Right lobe of liver (tissue), 4 donors: ENCODE results near the gene MCM10.

ENCODE experiments used
- POLR2A ChIP-seq: fragments of 450-650 bp; IDR thresholded peaks from one replicate; pipeline ENCODE4 v1.6.1; 2017; ENCODE audit warnings: antibody characterized with exemption, mild to moderate bottlenecking
- TF ChIP-seq, protein P1 (sequence below), 4 donors: fragments of 200-600 bp in 3 of 4; fragments of 450-650 bp in 1 of 4; IDR thresholded peaks; one replicate each; pipeline versions ENCODE4 v1.5.1 to v1.8.0; 2016 to 2022; ENCODE audit warnings: antibody characterized with exemption in 4 of 4, mild to moderate bottlenecking in 2 of 4
- donor health status: DM: no; HTN: no; CAD: no.
- donor health status: DM: no; HTN: no; CAD: no.
- donor health status: DM: no; HTN: yes; CAD: no.

DNA sequence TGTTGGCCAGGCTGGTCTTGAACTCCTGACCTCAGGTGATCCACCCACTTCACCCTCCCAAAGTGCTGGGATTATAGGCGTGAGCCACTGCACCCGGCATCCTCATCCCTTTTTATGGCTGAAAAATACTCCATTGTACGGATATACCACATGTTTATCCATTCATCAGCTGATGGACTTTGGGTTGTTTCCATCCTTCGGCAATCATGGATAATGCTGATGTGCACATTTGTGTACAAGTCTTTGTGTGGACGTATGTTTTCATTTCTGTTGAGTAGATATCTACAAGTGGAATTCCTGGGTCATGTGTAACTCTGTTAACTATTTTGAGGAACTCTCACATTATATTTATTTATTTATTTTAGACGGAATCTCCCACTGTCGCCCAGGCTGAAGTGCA is 78.6 kb downstream of the MCM10 start:
- TF ChIP-seq, protein P1, sequence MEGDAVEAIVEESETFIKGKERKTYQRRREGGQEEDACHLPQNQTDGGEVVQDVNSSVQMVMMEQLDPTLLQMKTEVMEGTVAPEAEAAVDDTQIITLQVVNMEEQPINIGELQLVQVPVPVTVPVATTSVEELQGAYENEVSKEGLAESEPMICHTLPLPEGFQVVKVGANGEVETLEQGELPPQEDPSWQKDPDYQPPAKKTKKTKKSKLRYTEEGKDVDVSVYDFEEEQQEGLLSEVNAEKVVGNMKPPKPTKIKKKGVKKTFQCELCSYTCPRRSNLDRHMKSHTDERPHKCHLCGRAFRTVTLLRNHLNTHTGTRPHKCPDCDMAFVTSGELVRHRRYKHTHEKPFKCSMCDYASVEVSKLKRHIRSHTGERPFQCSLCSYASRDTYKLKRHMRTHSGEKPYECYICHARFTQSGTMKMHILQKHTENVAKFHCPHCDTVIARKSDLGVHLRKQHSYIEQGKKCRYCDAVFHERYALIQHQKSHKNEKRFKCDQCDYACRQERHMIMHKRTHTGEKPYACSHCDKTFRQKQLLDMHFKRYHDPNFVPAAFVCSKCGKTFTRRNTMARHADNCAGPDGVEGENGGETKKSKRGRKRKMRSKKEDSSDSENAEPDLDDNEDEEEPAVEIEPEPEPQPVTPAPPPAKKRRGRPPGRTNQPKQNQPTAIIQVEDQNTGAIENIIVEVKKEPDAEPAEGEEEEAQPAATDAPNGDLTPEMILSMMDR (IDR thresholded peaks at IDR 0.05): no peak
- TF ChIP-seq POLR2A: no peak
